GM19467 (cell line): ENCODE results near the gene ABCC2.
"Not testable (repeated sequence)": the region's sequence is repeated elsewhere in the genome, so short reads cannot be mapped to it uniquely, and the experiment has no call there.

Experiments
- ATAC-seq: cut with Tn5 transposase; IDR thresholded peaks from one replicate; pipeline ENCODE4 v1.9.1; 2021; ENCODE audit warnings: mild to moderate bottlenecking, moderate library complexity; ENCODE audit not compliant: unreplicated experiment

ABCC2 gene

GRCh38 chr10:99888622-99889021 is 106.2 kb downstream of the ABCC2 start:
- no peak for ATAC-seq

DNA sequence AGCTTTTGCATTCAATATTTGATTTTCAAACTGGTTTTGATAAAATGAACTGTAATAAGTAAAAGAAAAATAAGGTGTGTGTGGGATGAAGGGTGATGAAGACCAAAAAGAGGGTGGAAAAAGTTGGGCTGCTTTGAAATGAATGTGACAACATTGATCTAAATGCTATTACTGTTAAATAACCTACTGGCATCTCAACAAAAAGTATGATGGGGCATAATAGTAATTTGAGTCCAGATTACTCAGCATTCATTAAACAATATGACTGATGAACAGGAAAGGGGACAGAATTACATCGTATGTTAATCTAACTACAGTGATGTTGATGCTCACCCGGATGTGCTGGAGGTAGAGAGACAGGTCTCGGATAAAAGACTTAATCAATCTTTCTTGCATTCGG is 112.2 kb downstream of the ABCC2 start:
- no peak for ATAC-seq

GRCh38 chr10:99895066-99895465 is 112.6 kb downstream of the ABCC2 start:
- not testable (repeated sequence) for ATAC-seq

DNA sequence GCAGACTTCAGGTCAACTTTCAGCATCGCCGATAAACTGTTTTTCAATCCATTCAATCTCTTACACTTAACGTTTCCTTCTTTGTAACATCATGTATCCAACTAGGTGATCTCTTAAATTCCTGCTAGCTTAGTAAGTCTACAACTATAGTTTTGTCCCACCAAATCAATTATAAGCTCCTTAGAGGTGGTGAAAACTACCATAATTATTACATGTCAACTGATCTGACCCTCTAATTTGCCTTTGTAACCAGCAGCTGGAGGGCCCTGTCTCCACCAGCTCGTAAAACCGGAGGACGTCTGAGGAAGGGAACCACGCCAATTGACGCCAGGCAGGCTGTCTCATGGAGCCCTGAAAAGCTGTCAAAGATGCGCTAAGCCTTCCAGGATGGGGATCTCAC is 113.4 kb downstream of the ABCC2 start:
- ATAC-seq: no peak
